OCI-LY3 (cell line): ENCODE data around the gene HLA-F.

Experiments
- CTCF ChIP-seq: fragments of 200-600, 300-600 bp; sonication (generic); IDR thresholded peaks from 2 replicates; pipeline ENCODE4 v1.5.1; 2014; ENCODE audit warnings: antibody characterized with exemption, low read length, low read depth
- EZH2phosphoT487 ChIP-seq: fragments of 200-600 bp; shearing (Covaris generic); IDR thresholded peaks from 2 replicates; pipeline ENCODE4 v1.6.1; 2018; ENCODE audit warnings: antibody characterized with exemption, mixed run types, low read depth

- TF ChIP-seq CTCF (no peak), EZH2phosphoT487 (no peak)
Observed at GRCh38 chr6:29764422-29765196, 41.4 kb downstream of the HLA-F start.
